ENCODE measurements around the gene SLC38A10.

DNA sequence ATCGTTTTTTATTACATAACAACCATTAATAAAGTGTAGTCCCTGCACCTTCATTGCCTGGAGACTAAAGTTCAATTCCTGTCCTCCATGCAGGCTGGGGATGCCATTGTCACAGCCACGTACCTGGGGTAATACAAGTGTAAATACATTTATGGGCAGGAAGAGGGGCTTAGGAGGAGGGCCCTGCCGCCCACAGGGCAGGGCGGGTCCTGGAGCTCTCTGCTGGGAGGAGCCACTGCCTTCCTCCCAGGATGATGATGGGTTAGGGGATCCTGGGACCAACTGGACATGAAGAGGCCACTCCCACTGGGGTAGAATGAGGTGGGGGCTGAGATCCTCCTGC is 44.1 kb upstream of the SLC38A10 start:
- TF ChIP-seq ATF3 (IDR thresholded peaks at IDR 0.05) (no peak), EZH2 (IDR thresholded peaks at IDR 0.05) (no peak), SIN3A (IDR thresholded peaks at IDR 0.05; ENCODE audit: low read depth) (no peak), POLR2AphosphoS5 (IDR thresholded peaks at IDR 0.05; ENCODE audit: low read depth, low read length) (no peak), JUND (IDR thresholded peaks at IDR 0.05) (no peak), POLR2A (IDR thresholded peaks at IDR 0.05; ENCODE audit: borderline replicate concordance, extremely low read depth, insufficient read depth, insufficient read length) (no peak), SP1 (IDR thresholded peaks at IDR 0.05; ENCODE audit: low read depth) (no peak), ZNF274 (IDR thresholded peaks at IDR 0.05; ENCODE audit: low read depth, low read length) (no peak)
- TF ChIP-seq, protein P1, sequence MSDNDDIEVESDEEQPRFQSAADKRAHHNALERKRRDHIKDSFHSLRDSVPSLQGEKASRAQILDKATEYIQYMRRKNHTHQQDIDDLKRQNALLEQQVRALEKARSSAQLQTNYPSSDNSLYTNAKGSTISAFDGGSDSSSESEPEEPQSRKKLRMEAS (IDR thresholded peaks at IDR 0.05) = no peak
- TF ChIP-seq, protein P2, sequence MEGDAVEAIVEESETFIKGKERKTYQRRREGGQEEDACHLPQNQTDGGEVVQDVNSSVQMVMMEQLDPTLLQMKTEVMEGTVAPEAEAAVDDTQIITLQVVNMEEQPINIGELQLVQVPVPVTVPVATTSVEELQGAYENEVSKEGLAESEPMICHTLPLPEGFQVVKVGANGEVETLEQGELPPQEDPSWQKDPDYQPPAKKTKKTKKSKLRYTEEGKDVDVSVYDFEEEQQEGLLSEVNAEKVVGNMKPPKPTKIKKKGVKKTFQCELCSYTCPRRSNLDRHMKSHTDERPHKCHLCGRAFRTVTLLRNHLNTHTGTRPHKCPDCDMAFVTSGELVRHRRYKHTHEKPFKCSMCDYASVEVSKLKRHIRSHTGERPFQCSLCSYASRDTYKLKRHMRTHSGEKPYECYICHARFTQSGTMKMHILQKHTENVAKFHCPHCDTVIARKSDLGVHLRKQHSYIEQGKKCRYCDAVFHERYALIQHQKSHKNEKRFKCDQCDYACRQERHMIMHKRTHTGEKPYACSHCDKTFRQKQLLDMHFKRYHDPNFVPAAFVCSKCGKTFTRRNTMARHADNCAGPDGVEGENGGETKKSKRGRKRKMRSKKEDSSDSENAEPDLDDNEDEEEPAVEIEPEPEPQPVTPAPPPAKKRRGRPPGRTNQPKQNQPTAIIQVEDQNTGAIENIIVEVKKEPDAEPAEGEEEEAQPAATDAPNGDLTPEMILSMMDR (IDR thresholded peaks at IDR 0.05 in 2 of 3, conservative IDR thresholded peaks at IDR 0.05 in 1 of 3; ENCODE audit: borderline replicate concordance in 1 of 3, insufficient read depth in 1 of 3, low read depth in 2 of 3, low read length in 2 of 3) = 0 out of 6 replicates have a peak, but pooled peaks of 1 of the 3 experiments have one; percentile 1
